Fibroblast of lung (primary cell): ENCODE data around the gene EYS.

ENCODE experiments used
- CTCF ChIP-seq, 2 donors: IDR thresholded peaks in 1 of 2; conservative IDR thresholded peaks in 1 of 2; 1 replicate in 1 of 2; 2 replicates in 1 of 2; pipeline ENCODE4 v1.5.1; 2011 to 2012; ENCODE audit warnings: low read length in 2 of 2, control low read depth in 1 of 2, inconsistent platforms in 1 of 2, low read depth in 1 of 2, mild to moderate bottlenecking in 1 of 2
- EZH2 ChIP-seq: IDR thresholded peaks from 2 replicates; pipeline ENCODE4 v1.5.1; 2012; ENCODE audit warnings: low read length, control low read depth, mild to moderate bottlenecking; ENCODE audit errors: missing control alignments

- TF ChIP-seq CTCF (conservative IDR thresholded peaks at IDR 0.05 in 1 of 2, IDR thresholded peaks at IDR 0.05 in 1 of 2; ENCODE audit: low read depth in 1 of 2, low read length in 2 of 2) (no peak), EZH2 (no peak)
Observed at GRCh38 chr6:64467656-64468055, 1239.4 kb downstream of the EYS start.
